Kidney (tissue), 14 donors: ENCODE data around the gene PNMA6E. TPM values are rescaled to one million over a fixed set of nuclear protein-coding genes. Genes with fewer than 3 reads are reported as not detected.
A peak's percentile ranks its signal among the peaks of the same experiment; 100 is the strongest.

Experiments used
- DNase-seq, 5 donors: peaks; one replicate each; pipeline ENCODE4 v3.0.0-alpha.2; 2013 to 2020
- FAIRE-seq: peaks from 2 replicates; lab custom pipeline; 2012; peaks lifted over from hg19 to GRCh38; lab: Jason Lieb, UNC
- H3K27ac ChIP-seq, 2 donors: one replicate each; pipeline ENCODE4 v1.7.0; 2013; ENCODE audit warnings: low read depth in 2 of 2, low read length in 2 of 2, inconsistent platforms in 1 of 2
- H3K27me3 ChIP-seq: one replicate; pipeline ENCODE4 v1.7.1; 2013; ENCODE audit warnings: low read length, inconsistent platforms; ENCODE audit not compliant: control insufficient read depth, insufficient read depth
- H3K36me3 ChIP-seq, 3 donors: one replicate each; pipeline versions ENCODE4 v1.7.0 to v1.7.1; 2013; ENCODE audit warnings: low read length in 3 of 3, control low read depth in 1 of 3, inconsistent platforms in 1 of 3; ENCODE audit not compliant: insufficient read depth in 3 of 3, control insufficient read depth in 2 of 3
- H3K4me1 ChIP-seq, 3 donors: one replicate each; pipeline versions ENCODE4 v1.7.0 to v1.7.1; 2013; ENCODE audit warnings: low read length in 3 of 3, inconsistent platforms in 1 of 3, low read depth in 1 of 3; ENCODE audit not compliant: control insufficient read depth in 2 of 3, insufficient read depth in 2 of 3
- H3K4me3 ChIP-seq, 3 donors: one replicate each; pipeline versions ENCODE4 v1.7.0 to v1.8.1; 2013; ENCODE audit warnings: low read length in 3 of 3, control low read depth in 1 of 3, inconsistent platforms in 1 of 3
- H3K9ac ChIP-seq, 3 donors: one replicate each; pipeline versions ENCODE4 v1.7.0 to v1.7.1; 2013; ENCODE audit warnings: low read length in 3 of 3, control low read depth in 1 of 3, inconsistent platforms in 1 of 3
- H3K9me3 ChIP-seq, 3 donors: one replicate each; pipeline versions ENCODE4 v1.7.0 to v1.7.1; 2013; ENCODE audit warnings: low read length in 3 of 3, control low read depth in 1 of 3, inconsistent platforms in 1 of 3; ENCODE audit not compliant: control insufficient read depth in 2 of 3, insufficient read depth in 1 of 3
- intact Hi-C: fragments of 100-400 bp; cut with DNase I; formaldehyde crosslinking; loops from one replicate; pipeline ENCODE4 v1.11.1; 2022
- polyA plus RNA-seq: library from polyadenylated mRNA; stranded (reverse); fragments of 350-450 nt; fragmentation: Illumina TruSeq; extraction: RNeasy Lipid Tissue Mini Kit (QIAGEN cat#74804); gene quantifications from one replicate; pipeline ENCODE4 v1.2.3, GENCODE V29; 2014; ENCODE audit warnings: low read depth, low replicate concordance; ENCODE audit not compliant: insufficient read depth
- total RNA-seq: library from RNA; stranded (reverse); fragmentation: NEBNext Ultra II Directional; extraction: Animal tissue kit (Norgen Biotek cat#: 25700); gene quantifications from one replicate; pipeline ENCODE4 v1.2.1, GENCODE V29; 2021
- TF ChIP-seq, protein P1 (sequence below): IDR thresholded peaks from 3 replicates; pipeline ENCODE4 v1.5.1; 2012; ENCODE audit warnings: mild to moderate bottlenecking, moderate library complexity, borderline replicate concordance; ENCODE audit not compliant: insufficient read depth; ENCODE audit errors: extremely low read depth
- donor health status: control.
- donor health status: control.
- donor health status: control.
- donor health status: control.
- donor health status: control.
- donor health status: DM: yes; HTN: yes; CAD: no.
- donor health status: Normal renal cell carcinoma (clear cell type).

The PNMA6E gene
- total and polyA plus RNA-seq, 2 donors from 2014 or later: not detected

DNA sequence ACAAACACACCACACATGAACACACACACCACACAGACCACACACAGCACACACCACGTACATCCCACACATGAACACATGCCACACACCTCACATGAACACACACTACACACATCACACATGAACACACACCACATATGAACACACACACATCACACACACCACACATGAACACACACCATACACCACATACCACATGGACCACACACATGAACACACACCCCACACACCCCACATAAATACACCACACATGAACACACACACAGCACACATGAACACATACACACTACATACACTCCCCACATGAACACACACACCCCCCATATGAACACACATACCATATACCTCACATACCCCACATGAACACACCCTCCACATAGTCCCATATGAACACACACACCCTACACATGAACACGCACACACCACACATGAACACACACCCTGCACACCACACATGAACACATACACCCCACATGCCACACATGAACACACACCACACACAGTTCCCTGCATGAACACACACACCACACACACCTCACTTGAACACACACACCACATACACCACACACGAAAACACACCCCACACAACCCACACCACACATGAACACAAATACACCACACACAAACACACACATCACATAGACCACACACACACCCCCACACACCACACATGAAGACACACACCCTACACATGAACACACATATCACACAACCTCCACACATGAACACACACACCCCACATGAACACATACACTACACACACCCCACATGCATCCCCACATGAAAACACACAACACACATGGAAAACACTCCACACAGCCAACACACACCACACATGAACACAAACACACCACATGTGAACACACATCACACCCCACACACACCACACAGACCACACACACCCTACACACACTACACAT, 18.3 kb downstream of the PNMA6E start:
- Histone ChIP-seq H3K36me3 (no peaks in the 10 kb centered on the region), H3K27ac (no peak overlapping the region), H3K9ac (no peak overlapping the region), H3K9me3 (peaks cover 0 to 8% (median 0%) of the 10 kb centered on the region in 3 donors), H3K27me3 (no peaks in the 10 kb centered on the region), H3K4me1 (peaks cover 0 to 7% (median 0%) of the 10 kb centered on the region in 3 donors), H3K4me3 (peak overlapping the region in 1 of 3 donors; percentile 4)
- intact Hi-C loops: no loop called here
- no peak for FAIRE-seq
- DNase-seq: no peak
- TF ChIP-seq, protein P1, sequence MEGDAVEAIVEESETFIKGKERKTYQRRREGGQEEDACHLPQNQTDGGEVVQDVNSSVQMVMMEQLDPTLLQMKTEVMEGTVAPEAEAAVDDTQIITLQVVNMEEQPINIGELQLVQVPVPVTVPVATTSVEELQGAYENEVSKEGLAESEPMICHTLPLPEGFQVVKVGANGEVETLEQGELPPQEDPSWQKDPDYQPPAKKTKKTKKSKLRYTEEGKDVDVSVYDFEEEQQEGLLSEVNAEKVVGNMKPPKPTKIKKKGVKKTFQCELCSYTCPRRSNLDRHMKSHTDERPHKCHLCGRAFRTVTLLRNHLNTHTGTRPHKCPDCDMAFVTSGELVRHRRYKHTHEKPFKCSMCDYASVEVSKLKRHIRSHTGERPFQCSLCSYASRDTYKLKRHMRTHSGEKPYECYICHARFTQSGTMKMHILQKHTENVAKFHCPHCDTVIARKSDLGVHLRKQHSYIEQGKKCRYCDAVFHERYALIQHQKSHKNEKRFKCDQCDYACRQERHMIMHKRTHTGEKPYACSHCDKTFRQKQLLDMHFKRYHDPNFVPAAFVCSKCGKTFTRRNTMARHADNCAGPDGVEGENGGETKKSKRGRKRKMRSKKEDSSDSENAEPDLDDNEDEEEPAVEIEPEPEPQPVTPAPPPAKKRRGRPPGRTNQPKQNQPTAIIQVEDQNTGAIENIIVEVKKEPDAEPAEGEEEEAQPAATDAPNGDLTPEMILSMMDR: no peak

DNA sequence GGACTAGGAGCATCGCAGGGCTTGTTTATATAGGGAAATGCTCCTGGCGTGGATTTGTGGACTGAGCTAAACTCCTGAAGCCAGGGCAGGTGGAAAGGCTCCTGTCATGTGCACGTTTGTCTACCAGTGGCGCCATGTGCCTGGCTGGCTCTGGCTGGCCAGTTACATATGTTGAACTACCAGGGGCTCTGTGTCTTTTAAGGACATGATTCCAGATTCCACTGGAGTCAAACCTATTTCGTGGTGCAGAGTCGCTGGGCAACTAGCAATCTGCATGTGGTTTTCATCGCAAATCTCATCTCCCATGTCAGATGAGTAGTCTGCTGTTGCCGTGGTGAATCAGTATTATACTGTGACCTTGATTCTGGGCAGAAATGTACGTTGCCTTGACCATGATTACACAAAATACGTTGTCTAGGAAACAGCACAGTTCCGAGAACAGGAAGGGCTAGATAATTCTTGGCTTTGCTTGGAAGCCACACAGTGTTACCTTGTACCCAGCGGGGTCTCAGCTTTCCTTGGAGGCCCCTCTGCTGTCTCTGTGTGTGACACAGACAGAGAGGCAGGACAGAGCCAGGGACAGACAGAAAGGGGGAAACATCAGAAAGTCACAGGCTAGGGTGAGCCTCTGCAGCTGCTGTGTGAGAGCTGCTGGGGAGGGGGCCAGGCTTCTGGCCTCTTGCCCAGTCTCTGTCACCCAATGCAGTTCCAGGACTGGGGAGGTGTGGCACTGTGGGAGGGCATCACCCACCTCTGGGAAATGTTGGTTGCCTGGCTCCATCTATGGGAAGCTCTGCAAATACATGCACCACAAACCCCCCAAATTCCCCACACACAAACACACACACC, 19.2 kb downstream of the PNMA6E start:
- H3K27me3 ChIP-seq: no peaks in the 10 kb centered on the region
- TF ChIP-seq, protein P1: no peak
- DNase-seq (peak in 4 of 5 donors; percentile 77 to 90 (median 81)), FAIRE-seq (no peak)
- H3K36me3 ChIP-seq: no peaks in the 10 kb centered on the region
- H3K4me1 ChIP-seq: peaks cover 0 to 7% (median 0%) of the 10 kb centered on the region in 3 donors
- H3K9me3 ChIP-seq: peaks cover 0 to 8% (median 0%) of the 10 kb centered on the region in 3 donors
- intact Hi-C loops: no loop called here
- no peak overlapping the region for H3K9ac ChIP-seq
- H3K4me3 ChIP-seq: peak overlapping the region in 1 of 3 donors; percentile 4
- peak overlapping the region in 1 of 2 donors; percentile 4 for H3K27ac ChIP-seq

DNA sequence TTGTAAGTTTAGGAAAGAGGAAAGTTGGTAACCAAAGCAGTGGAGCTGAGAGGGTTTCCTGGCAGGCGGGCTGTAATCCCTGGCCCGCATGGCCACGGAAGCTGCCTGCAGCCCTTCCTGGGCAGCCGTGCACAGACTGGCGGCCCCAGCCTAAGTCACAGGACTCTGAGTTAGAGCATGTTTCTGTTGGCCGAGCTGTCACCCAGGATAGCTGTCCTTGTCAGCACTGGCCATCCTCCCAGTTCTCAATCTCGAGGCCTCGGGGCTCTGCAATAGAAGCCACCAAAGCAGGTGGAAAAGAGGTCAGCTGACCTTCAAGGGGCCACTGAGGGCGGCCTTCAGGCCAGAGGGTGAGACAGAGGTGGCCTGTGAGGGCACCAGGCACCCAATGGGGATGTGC, 20.5 kb downstream of the PNMA6E start:
- intact Hi-C loops: no loop called here
- Histone ChIP-seq H3K9me3 (peaks cover 0 to 8% (median 0%) of the 10 kb centered on the region in 3 donors), H3K4me3 (no peak overlapping the region), H3K27me3 (no peaks in the 10 kb centered on the region), H3K36me3 (no peaks in the 10 kb centered on the region), H3K9ac (no peak overlapping the region), H3K27ac (no peak overlapping the region), H3K4me1 (peaks cover 0 to 7% (median 0%) of the 10 kb centered on the region in 3 donors)
- no peak for DNase-seq
- FAIRE-seq: no peak
- TF ChIP-seq, protein P1: no peak
